Measurements from ENCODE around the gene RAB11FIP4.

GRCh38 chr17:31405890-31406371 is 14.5 kb downstream of the RAB11FIP4 start:
- TF ChIP-seq CTCF (IDR thresholded peaks at IDR 0.05; ENCODE audit: insufficient read depth, low read length), result no peak
- TF ChIP-seq GABPA (IDR thresholded peaks at IDR 0.05; ENCODE audit: low read depth), result no peak
- TF ChIP-seq POLR2AphosphoS5 (IDR thresholded peaks at IDR 0.05; ENCODE audit: low read depth), result no peak
- no peak for TF ChIP-seq REST (IDR thresholded peaks at IDR 0.05; ENCODE audit: insufficient replicate concordance, low read depth)
- no peak for TF ChIP-seq SPI1 (IDR thresholded peaks at IDR 0.05; ENCODE audit: borderline replicate concordance, low read depth)
